ENCODE data around the gene PGM1.
"Not testable (repeated sequence)": the region's sequence is repeated elsewhere in the genome, so short reads cannot be mapped to it uniquely, and the experiment has no call there.

Gene PGM1

DNA sequence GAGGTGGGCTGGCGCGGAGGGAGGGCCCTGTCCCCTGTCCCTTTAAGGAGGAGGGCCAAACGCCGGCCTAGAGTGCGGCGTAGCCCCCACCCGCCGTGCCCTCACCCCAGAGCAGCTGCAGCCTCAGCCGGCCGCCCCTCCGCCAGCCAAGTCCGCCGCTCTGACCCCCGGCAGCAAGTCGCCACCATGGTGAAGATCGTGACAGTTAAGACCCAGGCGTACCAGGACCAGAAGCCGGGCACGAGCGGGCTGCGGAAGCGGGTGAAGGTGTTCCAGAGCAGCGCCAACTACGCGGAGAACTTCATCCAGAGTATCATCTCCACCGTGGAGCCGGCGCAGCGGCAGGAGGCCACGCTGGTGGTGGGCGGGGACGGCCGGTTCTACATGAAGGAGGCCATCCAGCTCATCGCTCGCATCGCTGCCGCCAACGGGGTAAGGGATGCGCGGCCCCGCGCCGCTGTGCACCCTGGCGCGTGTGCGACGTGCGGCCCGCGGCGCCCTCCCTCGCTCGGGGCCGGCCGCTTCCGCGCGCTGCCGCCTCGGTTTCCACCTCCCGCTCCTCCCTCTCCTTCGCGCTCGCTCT is at the start of gene PGM1:
Gene PGM1, plus strand, starts transcription at position 109 of the 583 bp plus-strand sequence. Its CDS starts 78 bp downstream, at position 187.
- peak within 1 kb of the TSS; percentile 99 for H3K27ac Mint-ChIP-seq
- H3K36me3 Mint-ChIP-seq (ENCODE audit: low read depth) = peaks cover 5% of the 10 kb centered on the region
- peaks cover 39% of the 10 kb centered on the region for H3K4me1 Mint-ChIP-seq (ENCODE audit: low read depth)
- no peaks in the 10 kb centered on the region for H3K9me3 Mint-ChIP-seq
- H3K27me3 Mint-ChIP-seq (ENCODE audit: low read depth) = no peaks in the 10 kb centered on the region
- peak within 1 kb of the TSS; percentile 96 for H3K4me3 Mint-ChIP-seq

DNA sequence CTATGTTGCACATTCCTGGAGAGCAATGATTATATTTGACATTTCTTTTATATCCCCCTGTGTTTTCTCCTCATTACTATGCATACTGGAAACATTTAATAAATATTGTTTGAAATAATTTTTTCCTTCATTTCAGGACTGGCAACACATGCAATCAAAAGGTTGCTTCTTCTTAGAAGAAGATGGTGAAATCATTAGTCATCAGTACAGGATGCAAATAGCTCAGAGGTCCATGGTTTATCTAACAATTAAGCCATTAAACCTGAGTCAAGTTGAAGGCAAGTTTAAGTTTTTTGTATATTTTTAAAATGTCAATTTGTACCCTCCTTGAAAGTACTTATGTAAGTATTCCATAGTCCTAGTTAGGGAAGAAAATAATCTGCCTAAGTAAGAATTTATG is 47.4 kb upstream of the PGM1 start:
- no peak overlapping the region for H3K4me3 Mint-ChIP-seq
- H3K27me3 Mint-ChIP-seq (ENCODE audit: low read depth) = no peaks in the 10 kb centered on the region
- no peaks in the 10 kb centered on the region for H3K9me3 Mint-ChIP-seq
- H3K4me1 Mint-ChIP-seq (ENCODE audit: low read depth) = no peaks in the 10 kb centered on the region
- no peak overlapping the region for H3K27ac Mint-ChIP-seq
- peaks cover 4% of the 10 kb centered on the region for H3K36me3 Mint-ChIP-seq (ENCODE audit: low read depth)

DNA sequence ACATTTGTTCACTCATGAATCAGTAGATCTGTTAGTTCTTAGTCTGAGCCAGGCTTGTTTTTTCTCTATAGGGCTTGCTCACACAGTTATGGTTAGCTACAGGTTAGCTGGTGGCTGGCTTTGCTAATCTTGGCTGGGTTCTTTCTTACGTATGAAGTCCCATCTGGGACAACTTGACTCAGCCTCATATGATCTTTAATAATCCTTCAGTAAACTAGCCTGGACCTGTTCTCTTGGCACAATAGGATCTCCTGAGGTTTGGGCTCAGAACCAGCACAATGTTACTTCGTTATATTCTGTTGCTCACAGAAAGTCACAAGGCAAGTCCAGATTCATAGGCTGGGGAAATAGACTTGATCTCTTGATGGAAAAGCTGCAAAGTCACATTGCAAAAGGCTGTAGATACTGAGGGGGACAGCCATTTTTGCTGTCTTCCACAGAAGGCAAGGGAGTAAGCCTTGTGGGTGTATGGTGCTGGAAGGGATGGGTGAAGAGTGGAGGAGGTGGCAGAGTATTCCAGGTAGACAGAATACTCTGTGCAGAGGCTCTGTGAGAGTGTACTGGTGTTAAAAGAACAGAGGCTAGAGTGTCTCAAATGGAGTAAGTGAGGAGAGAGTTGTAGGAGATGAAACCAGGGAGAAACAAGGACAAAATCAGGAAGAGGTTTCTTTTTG is 45.5 kb upstream of the PGM1 start:
- H3K36me3 Mint-ChIP-seq (ENCODE audit: low read depth) = peaks cover 4% of the 10 kb centered on the region
- H3K27ac Mint-ChIP-seq = no peak overlapping the region
- no peaks in the 10 kb centered on the region for H3K27me3 Mint-ChIP-seq (ENCODE audit: low read depth)
- H3K4me1 Mint-ChIP-seq (ENCODE audit: low read depth) = no peaks in the 10 kb centered on the region
- no peaks in the 10 kb centered on the region for H3K9me3 Mint-ChIP-seq
- no peak overlapping the region for H3K4me3 Mint-ChIP-seq

DNA sequence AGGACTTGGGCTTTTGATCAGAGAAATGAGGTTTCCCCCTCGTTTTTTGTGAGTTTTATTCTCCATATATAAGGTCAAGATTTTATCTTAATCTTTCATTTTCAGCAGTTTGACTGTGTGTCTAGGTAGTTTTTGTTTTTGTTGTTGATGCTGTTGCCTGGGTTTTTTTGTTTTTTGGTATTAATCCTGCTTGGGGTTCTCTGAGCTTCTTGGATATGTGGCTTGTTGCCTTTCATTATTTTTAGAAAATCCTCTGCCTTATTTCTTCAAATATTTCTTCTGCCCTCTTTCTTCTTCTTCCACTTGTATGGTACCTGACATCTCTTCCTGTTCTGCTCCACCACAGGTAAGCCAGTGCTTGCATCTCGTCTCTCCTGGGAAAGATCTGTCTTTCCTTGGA is 44.9 kb upstream of the PGM1 start:
- Mint-ChIP-seq H3K4me1 (ENCODE audit: low read depth) (no peaks in the 10 kb centered on the region), H3K4me3 (no peak overlapping the region), H3K27me3 (ENCODE audit: low read depth) (no peaks in the 10 kb centered on the region), H3K27ac (no peak overlapping the region), H3K9me3 (no peaks in the 10 kb centered on the region), H3K36me3 (ENCODE audit: low read depth) (peaks cover 4% of the 10 kb centered on the region)

DNA sequence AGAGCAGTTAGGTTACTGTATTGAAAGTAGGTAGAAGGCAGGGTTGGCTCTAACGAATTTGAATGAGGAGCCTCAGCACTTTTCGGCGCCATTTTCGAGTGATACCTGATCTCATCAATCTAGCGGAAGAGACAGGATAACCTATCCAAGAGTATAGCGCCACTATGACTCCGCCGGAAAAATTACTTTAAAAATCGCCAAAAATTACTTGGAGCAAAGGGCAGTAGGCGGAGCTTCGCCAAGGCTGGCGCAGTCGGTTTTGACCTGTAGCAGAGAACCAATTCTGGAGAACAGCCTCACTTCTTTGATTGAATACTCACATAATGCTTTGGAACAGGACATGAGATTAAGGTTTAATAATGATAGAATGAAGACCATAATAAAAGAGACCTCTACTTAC is 44.3 kb upstream of the PGM1 start:
- Mint-ChIP-seq H3K27me3 (ENCODE audit: low read depth) (no peaks in the 10 kb centered on the region), H3K36me3 (ENCODE audit: low read depth) (peaks cover 4% of the 10 kb centered on the region), H3K27ac (no peak overlapping the region), H3K9me3 (no peaks in the 10 kb centered on the region), H3K4me3 (no peak overlapping the region), H3K4me1 (ENCODE audit: low read depth) (no peaks in the 10 kb centered on the region)

DNA sequence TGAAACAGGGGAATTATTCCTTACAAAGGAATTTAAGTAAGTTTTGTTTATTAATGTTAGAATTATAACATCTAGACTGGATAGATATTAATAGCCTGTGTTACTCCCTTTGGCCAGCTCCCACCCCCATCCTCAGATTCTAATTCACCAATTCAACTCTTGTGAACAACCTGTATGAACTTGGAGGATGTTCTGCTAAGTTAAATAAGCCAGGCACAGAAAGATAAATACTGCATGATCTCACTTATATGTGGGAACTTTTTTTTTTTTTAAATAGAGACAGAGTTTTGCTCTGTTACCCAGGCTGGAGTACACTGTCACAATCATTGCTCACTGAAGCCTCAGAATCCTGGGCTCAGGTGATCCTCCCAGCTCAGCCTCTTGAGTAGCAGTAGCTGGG is 37.7 kb upstream of the PGM1 start:
- Mint-ChIP-seq H3K9me3 (no peaks in the 10 kb centered on the region), H3K27ac (no peak overlapping the region), H3K4me1 (ENCODE audit: low read depth) (no peaks in the 10 kb centered on the region), H3K36me3 (ENCODE audit: low read depth) (no peaks in the 10 kb centered on the region), H3K27me3 (ENCODE audit: low read depth) (no peaks in the 10 kb centered on the region), H3K4me3 (no peak overlapping the region)

DNA sequence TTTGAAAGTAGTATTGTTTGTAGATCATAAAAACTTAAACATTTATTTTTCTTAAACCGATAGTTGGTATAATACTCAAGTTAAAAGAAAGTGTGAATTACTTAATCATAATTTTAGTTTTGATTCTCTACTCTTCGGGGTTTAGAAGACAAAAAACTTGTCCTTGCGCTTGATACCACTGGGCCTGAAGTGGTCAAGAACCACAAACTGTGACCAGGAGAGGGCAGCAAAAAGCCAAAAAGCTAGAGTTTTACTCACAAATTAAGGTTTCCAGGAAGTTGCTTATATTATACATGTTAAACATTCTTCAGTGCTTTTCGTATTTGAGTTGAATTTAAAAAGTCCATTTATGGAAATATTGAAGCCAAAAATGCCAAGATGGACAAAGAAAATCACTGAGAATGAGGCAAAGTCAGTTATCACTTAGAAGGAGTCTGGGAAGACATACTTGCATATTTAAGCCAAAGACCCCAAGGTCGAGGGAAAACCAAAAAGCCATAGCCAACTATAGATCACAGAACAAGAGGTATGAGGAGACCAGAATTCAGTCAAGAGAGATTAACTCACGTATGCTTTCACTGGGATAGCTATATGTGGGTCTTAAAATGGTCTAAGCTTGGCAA is 35.7 kb upstream of the PGM1 start:
- Mint-ChIP-seq H3K36me3 (ENCODE audit: low read depth) (no peaks in the 10 kb centered on the region), H3K27ac (no peak overlapping the region), H3K4me3 (no peak overlapping the region), H3K27me3 (ENCODE audit: low read depth) (no peaks in the 10 kb centered on the region), H3K9me3 (no peaks in the 10 kb centered on the region), H3K4me1 (ENCODE audit: low read depth) (no peaks in the 10 kb centered on the region)

DNA sequence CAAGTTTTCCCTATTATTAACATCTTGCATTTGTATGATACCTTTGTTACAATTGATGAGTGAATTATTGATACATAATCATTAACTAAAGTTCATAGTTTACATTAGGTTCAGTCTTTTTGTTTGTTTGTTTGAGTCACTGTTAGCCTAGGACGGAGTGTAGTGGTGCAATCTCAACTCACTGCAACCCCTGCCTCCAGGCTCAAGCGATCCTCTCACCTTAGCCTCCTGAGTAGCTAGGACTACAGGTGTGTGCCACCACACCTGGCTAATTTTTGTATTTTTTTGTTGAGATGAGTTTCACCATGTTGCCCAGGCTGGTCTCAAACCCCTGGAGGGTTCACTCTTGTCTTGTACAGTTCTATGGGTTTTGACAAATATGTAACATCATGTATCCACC is 33.9 kb upstream of the PGM1 start:
- Mint-ChIP-seq H3K4me1 (ENCODE audit: low read depth) (no peaks in the 10 kb centered on the region), H3K27me3 (ENCODE audit: low read depth) (no peaks in the 10 kb centered on the region), H3K4me3 (no peak overlapping the region), H3K27ac (no peak overlapping the region), H3K36me3 (ENCODE audit: low read depth) (peaks cover 2% of the 10 kb centered on the region), H3K9me3 (no peaks in the 10 kb centered on the region)

DNA sequence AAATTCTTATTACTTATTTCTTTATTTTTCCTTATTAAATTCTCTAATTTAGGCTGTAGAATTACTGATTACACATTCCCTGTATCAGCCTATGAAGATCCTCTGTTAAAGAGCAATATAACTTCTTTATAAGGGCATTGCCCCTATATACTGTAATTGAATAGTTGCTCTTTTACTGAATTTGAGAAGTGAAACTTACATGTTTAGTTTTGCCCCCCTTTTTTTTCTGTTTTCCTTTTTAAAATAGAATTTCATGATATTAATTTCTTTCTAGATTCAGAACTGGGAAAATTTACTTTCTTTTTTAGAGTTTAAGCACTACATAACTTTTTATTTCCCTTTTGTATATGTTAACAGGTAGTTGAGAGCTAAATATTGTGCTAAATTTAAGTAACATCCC is 29.5 kb upstream of the PGM1 start:
- Mint-ChIP-seq H3K9me3 (no peaks in the 10 kb centered on the region), H3K4me3 (no peak overlapping the region), H3K27ac (no peak overlapping the region)

DNA sequence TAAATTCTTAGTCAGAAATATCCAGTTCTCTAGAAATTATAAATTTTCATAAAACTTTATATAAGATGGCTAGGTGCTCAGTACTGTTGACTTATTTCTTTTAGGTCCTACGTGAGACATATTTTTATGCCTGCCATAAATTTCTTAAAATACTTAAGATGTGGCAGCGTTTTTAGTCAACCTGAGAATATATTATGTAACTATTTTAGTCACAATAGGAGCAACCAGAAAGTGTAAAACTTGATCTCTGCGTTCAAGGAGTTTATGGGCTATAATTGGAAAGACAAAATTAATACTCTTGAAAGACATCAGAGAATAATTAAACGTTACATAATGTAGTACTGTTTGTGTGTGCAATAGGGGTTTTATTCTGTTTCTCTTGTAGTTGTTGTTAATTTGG is 24.1 kb upstream of the PGM1 start:
- no peaks in the 10 kb centered on the region for H3K27me3 Mint-ChIP-seq (ENCODE audit: low read depth)
- no peak overlapping the region for H3K4me3 Mint-ChIP-seq
- no peak overlapping the region for H3K27ac Mint-ChIP-seq
- H3K9me3 Mint-ChIP-seq = no peaks in the 10 kb centered on the region
- peaks cover 6% of the 10 kb centered on the region for H3K36me3 Mint-ChIP-seq (ENCODE audit: low read depth)
- no peaks in the 10 kb centered on the region for H3K4me1 Mint-ChIP-seq (ENCODE audit: low read depth)

More for the DNA sequence above, 29.5 kb upstream of the PGM1 start:
- Mint-ChIP-seq H3K4me1 (ENCODE audit: low read depth) (no peaks in the 10 kb centered on the region), H3K36me3 (ENCODE audit: low read depth) (peaks cover 6% of the 10 kb centered on the region), H3K27me3 (ENCODE audit: low read depth) (no peaks in the 10 kb centered on the region)

DNA sequence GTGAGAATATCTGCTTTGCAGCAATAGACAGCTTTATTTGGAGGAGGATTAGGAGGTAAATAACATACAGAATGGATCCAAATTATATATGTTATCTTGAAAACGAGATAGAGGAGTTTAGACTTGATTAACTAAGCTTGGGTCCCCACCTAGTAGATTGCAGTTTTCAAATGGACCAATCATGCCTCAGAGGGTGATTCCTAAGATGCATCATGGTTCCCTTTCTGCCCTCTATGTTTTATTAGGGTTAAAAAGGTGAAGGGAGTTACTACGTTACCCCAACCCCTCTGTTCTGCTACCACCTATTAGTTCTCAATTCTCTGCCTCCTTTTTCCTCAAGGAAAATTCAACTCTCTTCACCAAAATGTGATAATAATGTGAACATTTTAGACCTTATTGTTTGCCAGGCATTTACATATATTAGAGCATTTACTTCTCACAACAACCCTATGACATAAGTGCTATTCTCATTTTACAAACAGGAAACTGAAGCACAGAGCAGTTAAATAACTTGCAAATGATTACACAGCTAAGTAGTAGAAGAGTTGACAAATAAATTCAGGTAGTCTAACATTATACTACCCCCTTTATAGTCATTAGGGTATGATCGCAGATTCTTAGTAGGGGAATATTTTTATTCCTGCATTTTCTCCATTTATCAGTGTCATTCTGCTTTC is 23.4 kb upstream of the PGM1 start:
- Mint-ChIP-seq H3K4me3 (no peak overlapping the region), H3K27ac (no peak overlapping the region), H3K4me1 (ENCODE audit: low read depth) (no peaks in the 10 kb centered on the region), H3K9me3 (no peaks in the 10 kb centered on the region), H3K36me3 (ENCODE audit: low read depth) (peaks cover 2% of the 10 kb centered on the region), H3K27me3 (ENCODE audit: low read depth) (no peaks in the 10 kb centered on the region)

DNA sequence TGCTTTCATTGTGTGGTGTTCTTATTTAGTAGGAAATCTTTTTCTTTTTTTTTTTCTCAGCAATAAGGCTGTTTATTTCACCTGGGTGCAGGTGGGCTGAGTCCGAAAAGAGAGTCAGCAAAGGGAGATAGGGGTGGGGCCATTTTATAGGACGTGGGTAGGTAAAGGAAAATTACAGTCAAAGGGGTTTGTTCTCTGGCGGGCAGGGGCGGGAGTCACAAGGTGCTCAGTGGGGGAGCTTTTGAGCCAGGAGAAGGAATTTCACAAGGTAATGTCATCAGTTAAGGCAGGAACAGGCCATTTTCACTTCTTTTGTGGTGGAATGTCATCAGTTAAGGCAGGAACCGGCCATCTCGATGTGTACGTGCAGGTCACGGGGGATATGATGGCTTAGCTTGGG is 20.5 kb upstream of the PGM1 start:
- H3K27me3 Mint-ChIP-seq (ENCODE audit: low read depth); H3K27ac Mint-ChIP-seq; H3K4me3 Mint-ChIP-seq; H3K4me1 Mint-ChIP-seq (ENCODE audit: low read depth); H3K36me3 Mint-ChIP-seq (ENCODE audit: low read depth); H3K9me3 Mint-ChIP-seq: not testable (repeated sequence)

DNA sequence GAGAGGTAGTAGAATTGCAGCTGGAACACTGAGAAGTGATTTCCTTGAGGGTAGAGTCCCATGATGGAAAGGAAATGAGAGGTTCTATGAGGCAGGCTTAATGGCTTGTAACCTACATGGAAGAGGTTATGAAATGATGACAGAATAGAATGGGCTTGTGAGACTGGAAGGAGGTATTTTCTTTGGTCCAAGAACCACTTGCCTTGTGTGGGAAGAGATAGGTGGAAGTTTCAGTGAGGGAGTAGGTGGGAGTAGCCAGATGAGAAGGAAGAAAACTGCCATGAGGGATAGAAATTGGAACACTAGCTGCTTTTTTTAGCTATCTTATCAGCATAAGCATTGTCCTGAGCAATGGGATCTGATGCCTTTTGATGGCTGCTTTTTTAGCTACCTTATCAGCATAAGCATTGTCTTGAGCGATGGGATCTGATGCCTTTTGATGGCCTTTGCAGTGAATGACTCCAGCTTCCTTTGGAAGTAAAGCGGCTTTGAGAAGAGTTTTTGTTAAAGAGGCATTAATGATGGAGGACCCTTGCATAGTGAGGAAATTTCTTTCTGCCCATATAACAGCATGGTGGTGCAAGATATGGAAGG is 18.9 kb upstream of the PGM1 start:
- H3K4me1 Mint-ChIP-seq (ENCODE audit: low read depth); H3K9me3 Mint-ChIP-seq; H3K36me3 Mint-ChIP-seq (ENCODE audit: low read depth); H3K27me3 Mint-ChIP-seq (ENCODE audit: low read depth); H3K27ac Mint-ChIP-seq; H3K4me3 Mint-ChIP-seq: not testable (repeated sequence)

DNA sequence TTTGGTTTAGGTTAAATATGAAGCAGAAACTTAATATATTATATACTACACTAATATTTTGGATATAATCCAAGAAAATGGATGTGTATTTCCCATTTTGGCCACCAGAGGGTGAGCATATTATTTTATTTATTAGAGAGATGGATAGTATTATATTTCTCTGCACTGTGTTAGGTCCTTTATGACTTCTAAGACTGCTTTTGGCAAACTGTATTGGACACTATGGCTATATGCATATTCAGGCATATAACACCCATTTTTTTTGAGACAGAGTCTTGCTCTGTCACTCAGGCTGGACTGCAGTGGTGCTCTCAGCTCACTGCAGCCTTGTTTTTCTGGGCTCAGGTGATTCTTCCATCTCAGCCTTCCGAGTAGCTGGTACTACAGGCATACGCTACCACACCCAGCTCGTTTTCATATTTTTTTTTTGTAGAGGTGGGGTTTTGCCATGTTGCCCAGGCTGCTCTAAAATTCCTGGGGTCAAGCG is 17.8 kb upstream of the PGM1 start:
- H3K4me3 Mint-ChIP-seq = no peak overlapping the region
- no peaks in the 10 kb centered on the region for H3K36me3 Mint-ChIP-seq (ENCODE audit: low read depth)
- no peak overlapping the region for H3K27ac Mint-ChIP-seq
- peaks cover 5% of the 10 kb centered on the region for H3K9me3 Mint-ChIP-seq
- H3K4me1 Mint-ChIP-seq (ENCODE audit: low read depth) = no peaks in the 10 kb centered on the region
- no peaks in the 10 kb centered on the region for H3K27me3 Mint-ChIP-seq (ENCODE audit: low read depth)

All from T-helper 1 cell treated with Interleukin-12 subunit alpha and Interleukin-12 subunit beta and Interleukin-4 antibody, amounts not matched to agents 30 μg/mL and 1 μg/mL, for 36 hours (primary cell).